ENCODE results near the gene SPPL3.
"Not testable (repeated sequence)": the region's sequence is repeated elsewhere in the genome, so short reads cannot be mapped to it uniquely, and the experiment has no call there.

- not testable (repeated sequence) for TF ChIP-seq CTCF, POLR2A (IDR thresholded peaks at IDR 0.05)
Observed at GRCh38 chr12:120901101-120901500, 3.1 kb downstream of the SPPL3 start.
